H9 (cell line): ENCODE data around the gene EDIL3. TPM values are rescaled to one million over a fixed set of nuclear protein-coding genes. Genes with fewer than 3 reads are reported as not detected.

Source experiments
- DNase-seq: peaks from one replicate; pipeline ENCODE4 v3.0.0-alpha.2; 2017
- H2AFZ ChIP-seq: one replicate; pipeline ENCODE4 v1.6.1; 2013; ENCODE audit warnings: mild to moderate bottlenecking, low read length, control low read depth, moderate library complexity
- H2AK5ac ChIP-seq: 2 replicates; pipeline ENCODE4 v1.6.1; 2013; ENCODE audit warnings: low read length, control low read depth, mixed read lengths; ENCODE audit not compliant: insufficient read length
- H2BK120ac ChIP-seq: one replicate; pipeline ENCODE4 v1.6.1; 2013; ENCODE audit warnings: low read depth, mild to moderate bottlenecking, low read length, control low read depth, inconsistent platforms; ENCODE audit not compliant: poor library complexity, severe bottlenecking
- H2BK12ac ChIP-seq: 2 replicates; pipeline ENCODE4 v1.6.1; 2013; ENCODE audit warnings: low read length, control low read depth, mixed read lengths, low read depth; ENCODE audit not compliant: insufficient read length
- H2BK15ac ChIP-seq: 2 replicates; pipeline ENCODE4 v1.6.1; 2013; ENCODE audit warnings: low read depth, low read length, control low read depth
- H2BK20ac ChIP-seq: one replicate; pipeline ENCODE4 v1.6.1; 2013; ENCODE audit warnings: low read depth, mild to moderate bottlenecking, low read length, control low read depth, inconsistent platforms; ENCODE audit not compliant: poor library complexity, severe bottlenecking
- H2BK5ac ChIP-seq: 2 replicates; pipeline ENCODE4 v1.6.1; 2013; ENCODE audit warnings: low read length, control low read depth, mixed read lengths; ENCODE audit not compliant: insufficient read length
- H3K14ac ChIP-seq: 2 replicates; pipeline ENCODE4 v1.6.1; 2013; ENCODE audit warnings: low read length, control low read depth; ENCODE audit not compliant: insufficient read depth
- H3K18ac ChIP-seq: 2 replicates; pipeline ENCODE4 v1.6.1; 2013; ENCODE audit warnings: low read depth, mild to moderate bottlenecking, mixed read lengths, low read length, control low read depth; ENCODE audit not compliant: insufficient read length
- H3K23ac ChIP-seq: 2 replicates; pipeline ENCODE4 v1.6.1; 2013; ENCODE audit warnings: low read length, control low read depth, mixed read lengths, low read depth; ENCODE audit not compliant: insufficient read length
- H3K23me2 ChIP-seq: 2 replicates; pipeline ENCODE4 v1.6.1; 2013; ENCODE audit warnings: low read depth, mild to moderate bottlenecking, mixed read lengths, low read length, control low read depth; ENCODE audit not compliant: insufficient read length, poor library complexity, severe bottlenecking
- H3K27ac ChIP-seq: 2 replicates; pipeline ENCODE4 v1.5.1; 2013; ENCODE audit warnings: low read length, control low read depth, mixed read lengths, low read depth; ENCODE audit not compliant: insufficient read length
- H3K27me3 ChIP-seq: 2 replicates; pipeline ENCODE4 v1.6.1; 2013; ENCODE audit warnings: low read length, control low read depth, inconsistent platforms; ENCODE audit not compliant: insufficient read depth
- H3K4ac ChIP-seq: 2 replicates; pipeline ENCODE4 v1.6.1; 2013; ENCODE audit warnings: low read depth, mild to moderate bottlenecking, control low read depth, inconsistent platforms, low read length, moderate library complexity
- H3K4me1 ChIP-seq: 2 replicates; pipeline ENCODE4 v1.6.1; 2013; ENCODE audit warnings: low read length, control low read depth, inconsistent platforms; ENCODE audit not compliant: insufficient read depth
- H3K4me2 ChIP-seq: 2 replicates; pipeline ENCODE4 v1.6.1; 2013; ENCODE audit warnings: low read length, control low read depth, mixed read lengths; ENCODE audit not compliant: insufficient read length, insufficient read depth
- H3K56ac ChIP-seq: 2 replicates; pipeline ENCODE4 v1.6.1; 2013; ENCODE audit warnings: low read depth, mild to moderate bottlenecking, mixed read lengths, low read length, control low read depth; ENCODE audit not compliant: insufficient read length
- H3K79me1 ChIP-seq: 2 replicates; pipeline ENCODE4 v1.6.1; 2013; ENCODE audit warnings: low read depth, mild to moderate bottlenecking, moderate library complexity, low read length, control low read depth, inconsistent platforms; ENCODE audit not compliant: insufficient read depth, poor library complexity, severe bottlenecking
- H3K79me2 ChIP-seq: 2 replicates; pipeline ENCODE4 v1.6.1; 2013; ENCODE audit warnings: low read length, control low read depth, inconsistent platforms; ENCODE audit not compliant: insufficient read depth
- H3K9ac ChIP-seq: 2 replicates; pipeline ENCODE4 v1.6.1; 2013; ENCODE audit warnings: low read length, control low read depth, mixed read lengths; ENCODE audit not compliant: insufficient read length; ENCODE audit errors: extremely low read depth
- H3K9me3 ChIP-seq: one replicate; pipeline ENCODE4 v1.6.1; 2013; ENCODE audit warnings: low read depth, low read length, inconsistent platforms; ENCODE audit not compliant: control insufficient read depth
- H3T11ph ChIP-seq: one replicate; pipeline ENCODE4 v1.6.1; 2013; ENCODE audit warnings: mild to moderate bottlenecking, low read length, control low read depth, inconsistent platforms
- H4K20me1 ChIP-seq: one replicate; pipeline ENCODE4 v1.6.1; 2013; ENCODE audit not compliant: control insufficient read depth, insufficient read length, insufficient read depth
- H4K5ac ChIP-seq: 2 replicates; pipeline ENCODE4 v1.6.1; 2013; ENCODE audit warnings: low read depth, mild to moderate bottlenecking, mixed read lengths, low read length, control low read depth; ENCODE audit not compliant: insufficient read length
- H4K8ac ChIP-seq: replicated peaks from 2 replicates; pipeline ENCODE4 v1.6.1; 2013; ENCODE audit warnings: low read length, control low read depth, mixed read lengths, low read depth; ENCODE audit not compliant: insufficient read length
- H4K91ac ChIP-seq: 2 replicates; pipeline ENCODE4 v1.6.1; 2013; ENCODE audit warnings: low read depth, mild to moderate bottlenecking, moderate library complexity, mixed read lengths, low read length, control low read depth; ENCODE audit not compliant: insufficient read length
- H3K27ac Mint-ChIP-seq, 3 experiments: 2 replicates in 2 of 3; 3 replicates in 1 of 3; pipeline ENCODE4 v1.8.0; 2020 to 2021; ENCODE audit warnings: mixed read lengths in 3 of 3, mild to moderate bottlenecking in 1 of 3, moderate library complexity in 1 of 3
- H3K27me3 Mint-ChIP-seq: 2 replicates; pipeline ENCODE4 v1.8.0; 2021; ENCODE audit warnings: low read depth, mild to moderate bottlenecking, moderate library complexity, mixed read lengths
- H3K36me3 Mint-ChIP-seq, 3 experiments: 2 replicates in 2 of 3; 3 replicates in 1 of 3; pipeline ENCODE4 v1.8.0; 2020 to 2021; ENCODE audit warnings: low read depth in 3 of 3, mixed read lengths in 3 of 3; ENCODE audit not compliant: insufficient read depth in 1 of 3
- H3K4me1 Mint-ChIP-seq, 2 experiments: 2 replicates each; pipeline ENCODE4 v1.8.0; 2020; ENCODE audit warnings: mixed read lengths in 2 of 2
- H3K4me3 Mint-ChIP-seq, 2 experiments: 2 replicates in 1 of 2; 3 replicates in 1 of 2; pipeline ENCODE4 v1.8.0; 2020 to 2021; ENCODE audit warnings: mild to moderate bottlenecking in 2 of 2, mixed read lengths in 2 of 2, moderate library complexity in 1 of 2
- H3K9me3 Mint-ChIP-seq, 2 experiments: 2 replicates in 1 of 2; 3 replicates in 1 of 2; pipeline ENCODE4 v1.8.0; 2020; ENCODE audit warnings: mild to moderate bottlenecking in 2 of 2, mixed read lengths in 2 of 2, moderate library complexity in 1 of 2
- WGBS: extraction: QIAGEN DNeasy Blood & Tissue Kit; methylation state at CpG from one replicate; pipeline ENCODE4 v1.1.7; 2013; ENCODE audit warnings: missing lambda C conversion rate, low lambda C conversion rate, mixed read lengths; ENCODE audit not compliant: insufficient read length; ENCODE audit errors: extremely low coverage; 5-methylcytosine and 5-hydroxymethylcytosine counted together
- total RNA-seq: library from RNA; stranded (reverse); gene quantifications from 2 replicates; pipeline ENCODE4 v1.2.1, GENCODE V29; 2021
- TF ChIP-seq, protein P1 (sequence below): fragments of 200-600 bp; sonication (generic); conservative IDR thresholded peaks from 3 replicates; pipeline ENCODE4 v1.8.0; 2021; ENCODE audit warnings: antibody characterized with exemption, mild to moderate bottlenecking

The EDIL3 gene
- total RNA-seq, 1 experiment from 2014 or later = 61.9 TPM

DNA sequence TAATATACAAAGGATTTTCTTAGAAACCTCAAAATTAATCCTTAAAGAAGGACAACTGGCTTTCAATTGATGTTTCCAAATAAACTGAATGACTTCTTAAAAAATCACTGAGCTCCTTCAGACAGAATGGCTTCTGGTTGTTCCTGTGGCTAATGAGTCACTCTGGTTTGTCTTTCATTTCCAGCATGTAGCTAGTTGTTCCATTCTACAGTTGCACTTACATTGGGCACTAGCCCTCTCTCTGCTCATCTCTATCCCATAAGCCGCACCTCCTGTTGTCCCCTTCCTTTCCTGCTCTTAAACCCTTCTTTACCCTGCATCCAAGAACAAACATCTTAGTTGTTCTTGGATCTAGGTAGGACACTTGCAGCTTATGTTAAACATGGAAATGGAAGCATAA lies 428.8 kb downstream of the EDIL3 start:
- H4K91ac ChIP-seq = no peak overlapping the region
- DNase-seq = no peak
- no peak overlapping the region for H3K4me3 Mint-ChIP-seq
- H2AK5ac ChIP-seq = no peak overlapping the region
- no peak overlapping the region for H3K4ac ChIP-seq
- H3T11ph ChIP-seq = no peak overlapping the region
- no peak overlapping the region for H3K27ac ChIP-seq
- no peaks in the 10 kb centered on the region for H3K9me3 ChIP-seq
- H4K8ac ChIP-seq = no peak overlapping the region
- H3K36me3 Mint-ChIP-seq = no peaks in the 10 kb centered on the region
- no peak overlapping the region for H2BK120ac ChIP-seq
- no peak overlapping the region for H2BK5ac ChIP-seq
- no peak overlapping the region for H2AFZ ChIP-seq
- no peak overlapping the region for H3K9ac ChIP-seq
- no peak overlapping the region for H3K4me2 ChIP-seq
- no peak overlapping the region for H3K18ac ChIP-seq
- no peaks in the 10 kb centered on the region for H3K79me2 ChIP-seq
- H2BK15ac ChIP-seq = no peak overlapping the region
- H4K20me1 ChIP-seq = no peaks in the 10 kb centered on the region
- no peak overlapping the region for H3K56ac ChIP-seq
- H3K23ac ChIP-seq = no peak overlapping the region
- no peak overlapping the region for H4K5ac ChIP-seq
- no peaks in the 10 kb centered on the region for H3K27me3 Mint-ChIP-seq
- H3K27me3 ChIP-seq = no peaks in the 10 kb centered on the region
- H3K14ac ChIP-seq = no peak overlapping the region
- H2BK20ac ChIP-seq = no peak overlapping the region
- peaks cover 6% of the 10 kb centered on the region in 2 experiments for H3K4me1 Mint-ChIP-seq
- no peaks in the 10 kb centered on the region for H3K4me1 ChIP-seq
- no peaks in the 10 kb centered on the region for H3K9me3 Mint-ChIP-seq
- no peaks in the 10 kb centered on the region for H3K79me1 ChIP-seq
- H3K23me2 ChIP-seq = no peaks in the 10 kb centered on the region
- TF ChIP-seq, protein P1, sequence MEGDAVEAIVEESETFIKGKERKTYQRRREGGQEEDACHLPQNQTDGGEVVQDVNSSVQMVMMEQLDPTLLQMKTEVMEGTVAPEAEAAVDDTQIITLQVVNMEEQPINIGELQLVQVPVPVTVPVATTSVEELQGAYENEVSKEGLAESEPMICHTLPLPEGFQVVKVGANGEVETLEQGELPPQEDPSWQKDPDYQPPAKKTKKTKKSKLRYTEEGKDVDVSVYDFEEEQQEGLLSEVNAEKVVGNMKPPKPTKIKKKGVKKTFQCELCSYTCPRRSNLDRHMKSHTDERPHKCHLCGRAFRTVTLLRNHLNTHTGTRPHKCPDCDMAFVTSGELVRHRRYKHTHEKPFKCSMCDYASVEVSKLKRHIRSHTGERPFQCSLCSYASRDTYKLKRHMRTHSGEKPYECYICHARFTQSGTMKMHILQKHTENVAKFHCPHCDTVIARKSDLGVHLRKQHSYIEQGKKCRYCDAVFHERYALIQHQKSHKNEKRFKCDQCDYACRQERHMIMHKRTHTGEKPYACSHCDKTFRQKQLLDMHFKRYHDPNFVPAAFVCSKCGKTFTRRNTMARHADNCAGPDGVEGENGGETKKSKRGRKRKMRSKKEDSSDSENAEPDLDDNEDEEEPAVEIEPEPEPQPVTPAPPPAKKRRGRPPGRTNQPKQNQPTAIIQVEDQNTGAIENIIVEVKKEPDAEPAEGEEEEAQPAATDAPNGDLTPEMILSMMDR = no peak
- H3K27ac Mint-ChIP-seq = no peak overlapping the region; a peak in 1 of 7 replicates
- no CpG with 5 or more reads among the region's 1 CpG for WGBS
- no peak overlapping the region for H2BK12ac ChIP-seq
